HepG2 (cell line): ENCODE results near the gene NFIL3. TPM values are rescaled to one million over a fixed set of nuclear protein-coding genes. Genes with fewer than 3 reads are reported as not detected.

Experiments
- AHR ChIP-seq: IDR thresholded peaks from 2 replicates; pipeline ENCODE4 v1.6.1; 2018; ENCODE audit warnings: missing genetic modification reagents, missing compliant biosample characterization
- ATF6 ChIP-seq: sonication (generic); formaldehyde crosslinking; conservative IDR thresholded peaks from 2 replicates; pipeline ENCODE4 v1.4.0; 2020; ENCODE audit warnings: missing genetic modification reagents
- DDIT3 ChIP-seq: sonication (generic); formaldehyde crosslinking; IDR thresholded peaks from 2 replicates; pipeline ENCODE4 v1.4.0; 2020; ENCODE audit warnings: mild to moderate bottlenecking, missing genetic modification reagents
- HMGA1 ChIP-seq: sonication (generic); formaldehyde crosslinking; conservative IDR thresholded peaks from 2 replicates; pipeline ENCODE4 v1.4.0; 2020; ENCODE audit warnings: missing genetic modification reagents
- HMGXB3 ChIP-seq: sonication (generic); formaldehyde crosslinking; IDR thresholded peaks from 2 replicates; pipeline ENCODE4 v1.4.0; 2020; ENCODE audit warnings: missing genetic modification reagents, borderline replicate concordance
- HNRNPL ChIP-seq: fragments of 200-400 bp; formaldehyde crosslinking; IDR thresholded peaks from 2 replicates; pipeline ENCODE4 v1.6.1; 2017; ENCODE audit warnings: mild to moderate bottlenecking, low read depth, low read length
- HOMEZ ChIP-seq: IDR thresholded peaks from 2 replicates; pipeline ENCODE4 v1.6.1; 2016; ENCODE audit warnings: low read depth
- KMT2B ChIP-seq: IDR thresholded peaks from 2 replicates; pipeline ENCODE4 v1.6.1; 2016; ENCODE audit warnings: missing genetic modification reagents, missing compliant biosample characterization
- PAWR ChIP-seq: sonication (generic); formaldehyde crosslinking; IDR thresholded peaks from 2 replicates; pipeline ENCODE4 v1.4.0; 2020; ENCODE audit warnings: missing genetic modification reagents, mild to moderate bottlenecking, borderline replicate concordance
- REXO4 ChIP-seq: sonication (generic); formaldehyde crosslinking; IDR thresholded peaks from 2 replicates; pipeline ENCODE4 v1.8.0; 2022; ENCODE audit warnings: missing genetic modification reagents, mild to moderate bottlenecking, borderline replicate concordance
- TSC22D2 ChIP-seq: sonication (generic); formaldehyde crosslinking; IDR thresholded peaks from 2 replicates; pipeline ENCODE4 v1.5.1; 2020; ENCODE audit warnings: missing genetic modification reagents, mild to moderate bottlenecking, borderline replicate concordance
- ZNF224 ChIP-seq: sonication (generic); formaldehyde crosslinking; IDR thresholded peaks from 2 replicates; pipeline ENCODE4 v1.5.0; 2020; ENCODE audit warnings: mild to moderate bottlenecking, missing genetic modification reagents
- ZNF431 ChIP-seq: sonication (generic); formaldehyde crosslinking; IDR thresholded peaks from 2 replicates; pipeline ENCODE4 v1.9.0; 2022; ENCODE audit warnings: missing genetic modification reagents, low read depth, mild to moderate bottlenecking, borderline replicate concordance
- ZNF639 ChIP-seq: conservative IDR thresholded peaks from 2 replicates; pipeline ENCODE4 v1.6.1; 2018; ENCODE audit warnings: missing genetic modification reagents
- ZNF687 ChIP-seq: sonication (generic); formaldehyde crosslinking; IDR thresholded peaks from 2 replicates; pipeline ENCODE4 v1.5.1; 2020; ENCODE audit warnings: mild to moderate bottlenecking, missing genetic modification reagents, moderate library complexity
- ZSCAN22 ChIP-seq: sonication (generic); formaldehyde crosslinking; IDR thresholded peaks from 2 replicates; pipeline ENCODE4 v1.4.0; 2020; ENCODE audit warnings: mild to moderate bottlenecking, missing genetic modification reagents
- polyA plus RNA-seq, 8 experiments: library from polyadenylated mRNA; depleted of rRNA in 3 of 8; stranded (reverse) in 7 of 8; unstranded in 1 of 8; fragments of >200 nt; fragmentation: Illumina TruSeq in 4 of 8; extraction: Trizol in 4 of 8; gene quantifications; 2 replicates each; pipeline versions ENCODE4 v1.2.1 to v1.2.3, GENCODE V29; 2011 to 2016; ENCODE audit warnings: low read depth in 4 of 8, missing spikeins in 1 of 8, mixed read lengths in 1 of 8; ENCODE audit not compliant: insufficient read depth in 1 of 8
- total RNA-seq, 5 experiments: library from RNA; depleted of rRNA; stranded (reverse); fragments of >200 nt; fragmentation: Illumina TruSeq; extraction: Trizol; gene quantifications; 2 replicates each; pipeline ENCODE4 v1.2.3, GENCODE V29; 2016; ENCODE audit warnings: low read depth in 1 of 5

Gene NFIL3
- total and polyA plus RNA-seq, 2 of the 13 experiments (the other 11 are each of a cell fraction or from before 2014, with no cell fraction given): 46.6 to 54.2 TPM

- TF ChIP-seq ZNF431 (CRISPR knock-in tag) (no peak; the same call in 1 of the 2 replicates), HNRNPL (no peak), KMT2B (CRISPR knock-in tag) (peak; percentile 57; the same call in 1 of the 2 replicates), TSC22D2 (peak; percentile 47; the same call in 1 of the 2 replicates), ZSCAN22 (CRISPR knock-in tag) (no peak), HOMEZ (CRISPR knock-in tag) (peak; percentile 92), HMGA1 (CRISPR knock-in tag) (no peak), REXO4 (CRISPR knock-in tag) (no peak), ZNF639 (CRISPR knock-in tag) (peak; percentile 57; the same call in 1 of the 2 replicates), HMGXB3 (CRISPR knock-in tag) (peak; percentile 77; the same call in 1 of the 2 replicates), PAWR (CRISPR knock-in tag) (no peak), AHR (CRISPR knock-in tag) (no peak), ATF6 (no peak), DDIT3 (CRISPR knock-in tag) (no peak), ZNF224 (no peak), ZNF687 (CRISPR knock-in tag) (no peak)
Measured at GRCh38 chr9:91395106-91395552, 28.5 kb downstream of the NFIL3 start (continued).
